AG09309 (cell line): ENCODE measurements around the gene SOX5.
"Not testable (repeated sequence)": the region's sequence is repeated elsewhere in the genome, so short reads cannot be mapped to it uniquely, and the experiment has no call there.

Experiments used
- DNase-seq: peaks from one replicate; pipeline ENCODE4 v3.0.0-alpha.2; 2010; ENCODE audit warnings: low read depth
- H3K4me3 ChIP-seq: 2 replicates; pipeline ENCODE4 v1.5.1; 2011; ENCODE audit warnings: mild to moderate bottlenecking, low read depth, low read length, moderate library complexity; ENCODE audit not compliant: control insufficient read depth
- TF ChIP-seq, protein P1 (sequence below): IDR thresholded peaks from 2 replicates; pipeline ENCODE4 v1.5.1; 2011; ENCODE audit warnings: mild to moderate bottlenecking, low read depth, low read length, inconsistent platforms; ENCODE audit not compliant: insufficient read depth, control insufficient read depth; ENCODE audit errors: missing control alignments

Gene SOX5

DNA sequence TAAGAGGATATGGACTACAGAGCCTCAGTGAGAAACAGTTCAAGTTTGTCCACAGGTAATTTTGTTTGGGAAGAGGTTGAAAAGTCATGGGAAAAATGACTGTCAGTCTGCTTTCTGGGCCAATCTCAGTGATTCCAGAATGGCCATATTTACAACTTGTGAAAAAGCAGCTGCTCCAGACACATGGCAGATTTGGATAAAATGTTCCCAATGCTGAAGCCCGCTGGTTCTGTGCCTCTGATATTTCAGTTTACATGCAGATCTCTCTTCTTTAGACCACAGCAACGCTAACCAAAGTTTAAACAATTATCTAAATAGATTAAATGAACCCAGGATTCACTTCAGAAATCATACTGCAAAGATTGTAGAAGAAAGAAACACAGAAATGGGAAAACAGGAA, 222.8 kb downstream of the SOX5 start:
- DNase-seq, result no peak
- TF ChIP-seq, protein P1, sequence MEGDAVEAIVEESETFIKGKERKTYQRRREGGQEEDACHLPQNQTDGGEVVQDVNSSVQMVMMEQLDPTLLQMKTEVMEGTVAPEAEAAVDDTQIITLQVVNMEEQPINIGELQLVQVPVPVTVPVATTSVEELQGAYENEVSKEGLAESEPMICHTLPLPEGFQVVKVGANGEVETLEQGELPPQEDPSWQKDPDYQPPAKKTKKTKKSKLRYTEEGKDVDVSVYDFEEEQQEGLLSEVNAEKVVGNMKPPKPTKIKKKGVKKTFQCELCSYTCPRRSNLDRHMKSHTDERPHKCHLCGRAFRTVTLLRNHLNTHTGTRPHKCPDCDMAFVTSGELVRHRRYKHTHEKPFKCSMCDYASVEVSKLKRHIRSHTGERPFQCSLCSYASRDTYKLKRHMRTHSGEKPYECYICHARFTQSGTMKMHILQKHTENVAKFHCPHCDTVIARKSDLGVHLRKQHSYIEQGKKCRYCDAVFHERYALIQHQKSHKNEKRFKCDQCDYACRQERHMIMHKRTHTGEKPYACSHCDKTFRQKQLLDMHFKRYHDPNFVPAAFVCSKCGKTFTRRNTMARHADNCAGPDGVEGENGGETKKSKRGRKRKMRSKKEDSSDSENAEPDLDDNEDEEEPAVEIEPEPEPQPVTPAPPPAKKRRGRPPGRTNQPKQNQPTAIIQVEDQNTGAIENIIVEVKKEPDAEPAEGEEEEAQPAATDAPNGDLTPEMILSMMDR, result no peak

DNA sequence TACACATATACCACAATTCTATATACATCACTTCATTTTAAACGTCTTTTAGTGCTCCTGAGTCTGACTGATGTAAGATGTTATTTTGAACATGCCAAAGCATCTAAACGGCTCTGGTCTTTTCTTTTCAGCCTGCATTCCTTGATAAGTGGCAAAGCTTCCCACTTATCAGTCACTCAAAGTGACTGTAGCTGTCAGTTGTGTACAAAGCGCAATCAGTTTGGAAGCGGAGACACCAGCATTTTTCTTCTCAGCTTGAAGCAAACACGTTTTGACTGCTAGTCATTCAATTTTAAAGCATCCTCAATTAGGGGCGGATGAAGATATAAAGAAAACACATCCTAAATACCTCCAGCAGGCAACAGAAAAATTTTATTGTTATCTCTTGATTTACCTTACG, 226.8 kb downstream of the SOX5 start:
- TF ChIP-seq, protein P1, result no peak
- H3K4me3 ChIP-seq, result no peak overlapping the region
- DNase-seq, result no peak

More for the DNA sequence above, 222.8 kb downstream of the SOX5 start:
- no peak overlapping the region for H3K4me3 ChIP-seq

DNA sequence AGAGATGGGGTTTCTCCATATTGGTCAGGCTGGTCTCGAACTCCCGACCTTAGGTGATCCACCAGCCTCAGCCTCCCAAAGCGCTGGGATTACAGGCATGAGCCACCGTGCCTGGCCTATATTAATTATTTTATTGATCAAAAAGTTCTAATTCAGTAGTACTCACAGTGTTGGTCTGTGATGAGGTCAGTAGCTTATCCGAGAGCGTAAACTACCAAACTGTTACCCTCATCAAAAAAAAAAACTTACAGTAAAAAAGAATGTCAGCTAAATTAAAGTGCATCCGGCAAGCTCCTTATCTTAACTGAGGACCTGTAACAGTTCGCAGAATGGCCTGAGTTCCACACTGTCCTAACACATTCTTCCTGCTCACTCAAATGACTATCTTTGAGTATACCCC, 228.2 kb downstream of the SOX5 start:
- no peak overlapping the region for H3K4me3 ChIP-seq
- DNase-seq, result no peak
- TF ChIP-seq, protein P1, result no peak

GRCh38 chr12:23719493-23719892, 230.0 kb downstream of the SOX5 start:
- TF ChIP-seq, protein P1, result no peak
- DNase-seq, result no peak
- H3K4me3 ChIP-seq, result no peak overlapping the region

DNA sequence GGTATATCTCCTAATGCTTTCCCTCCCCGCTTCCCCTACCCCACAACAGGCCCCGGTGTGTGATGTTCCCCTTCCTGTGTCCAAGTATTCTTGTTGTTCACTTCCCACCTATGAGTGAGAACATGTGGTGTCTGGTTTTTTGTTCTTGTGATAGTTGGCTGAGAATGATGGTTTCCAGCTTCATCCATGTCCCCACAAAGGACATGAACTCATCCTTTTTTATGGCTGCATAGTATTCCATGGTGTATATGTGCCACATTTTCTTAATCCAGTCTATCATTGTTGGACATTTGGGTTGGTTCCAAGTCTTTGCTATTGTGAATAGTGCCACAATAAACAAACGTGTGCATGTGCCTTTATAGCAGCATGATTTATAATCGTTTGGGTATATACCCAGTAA, 239.1 kb downstream of the SOX5 start:
- DNase-seq, H3K4me3 ChIP-seq: not testable (repeated sequence)

- DNase-seq, result no peak
- H3K4me3 ChIP-seq, result no peak overlapping the region
- TF ChIP-seq, protein P1, result no peak
Measured at GRCh38 chr12:23708185-23708837, 241.2 kb downstream of the SOX5 start.

GRCh38 chr12:23707270-23707669, 242.2 kb downstream of the SOX5 start:
- DNase-seq, result no peak
- TF ChIP-seq, protein P1, result no peak
- no peak overlapping the region for H3K4me3 ChIP-seq
